ENCODE data around the gene DOCK1.

Gene DOCK1

GRCh38 chr10:127122831-127123230, 217.6 kb downstream of the DOCK1 start:
- H3K27ac ChIP-seq = no peak overlapping the region
- no peak for DNase-seq (ENCODE audit: low read depth, low spot score)

DNA sequence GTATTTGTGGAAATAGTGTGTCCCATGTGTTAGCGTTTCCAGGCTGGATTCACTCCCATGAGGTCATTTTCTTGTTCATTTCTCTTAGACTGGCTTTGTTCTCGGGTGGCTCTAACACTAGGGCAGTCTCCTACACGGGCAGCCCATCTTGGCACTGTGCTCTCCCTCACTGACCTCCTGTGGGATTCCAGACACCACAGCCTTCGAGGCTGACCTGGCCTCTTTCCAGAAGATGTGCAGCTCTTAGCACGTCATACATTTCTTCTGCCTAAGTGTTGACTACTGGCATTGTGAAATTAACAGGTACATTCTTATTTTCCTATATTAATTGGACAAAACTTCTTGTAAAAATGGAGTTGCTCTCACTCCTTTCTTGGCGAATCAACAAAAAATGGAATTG, 218.4 kb downstream of the DOCK1 start:
- no peak overlapping the region for H3K27ac ChIP-seq
- no peak for DNase-seq (ENCODE audit: low read depth, low spot score)

DNA sequence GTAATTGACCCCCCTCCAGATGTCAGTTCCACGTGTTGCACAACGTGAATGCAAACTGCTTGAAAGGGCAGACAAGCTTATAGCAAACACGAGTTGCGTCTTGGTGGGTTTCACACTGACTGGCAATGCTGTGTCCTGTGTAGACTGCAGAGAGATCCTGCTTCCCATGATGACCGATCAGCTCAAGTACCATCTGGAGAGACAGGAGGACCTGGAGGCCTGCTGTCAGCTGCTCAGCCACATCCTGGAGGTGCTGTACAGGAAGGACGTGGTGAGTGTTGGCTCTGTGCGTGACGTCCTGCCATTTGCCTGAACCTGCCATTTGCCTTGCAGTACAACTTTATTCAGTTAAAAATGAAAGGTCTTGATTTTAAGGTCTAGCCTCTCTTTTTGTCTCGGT, 220.1 kb downstream of the DOCK1 start:
- no peak overlapping the region for H3K27ac ChIP-seq
- DNase-seq (ENCODE audit: low read depth, low spot score) = no peak

DNA sequence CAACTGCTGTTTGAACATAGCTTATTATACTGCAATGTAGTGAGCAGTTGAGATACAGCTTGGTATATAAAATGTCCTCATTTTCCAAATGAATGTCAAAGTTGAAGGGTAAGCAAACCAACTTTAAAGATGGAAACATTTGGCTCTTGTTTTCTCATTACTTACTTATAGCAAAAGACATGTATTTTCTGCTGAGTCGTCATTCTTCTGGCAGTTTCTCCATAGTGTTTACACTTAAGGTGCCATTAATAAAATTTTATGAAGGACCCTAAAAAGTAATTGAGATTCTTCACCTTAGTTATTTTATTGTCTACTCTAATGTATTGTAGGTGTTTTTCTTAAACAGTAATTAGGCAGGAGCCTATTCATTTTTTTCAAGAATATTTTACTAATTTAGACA, 222.6 kb downstream of the DOCK1 start:
- no peak overlapping the region for H3K27ac ChIP-seq
- no peak for DNase-seq (ENCODE audit: low read depth, low spot score)

GRCh38 chr10:127129104-127129503, 223.9 kb downstream of the DOCK1 start:
- no peak overlapping the region for H3K27ac ChIP-seq
- no peak for DNase-seq (ENCODE audit: low read depth, low spot score)

GRCh38 chr10:127132451-127132850, 227.2 kb downstream of the DOCK1 start:
- H3K27ac ChIP-seq = no peak overlapping the region
- no peak for DNase-seq (ENCODE audit: low read depth, low spot score)

DNA sequence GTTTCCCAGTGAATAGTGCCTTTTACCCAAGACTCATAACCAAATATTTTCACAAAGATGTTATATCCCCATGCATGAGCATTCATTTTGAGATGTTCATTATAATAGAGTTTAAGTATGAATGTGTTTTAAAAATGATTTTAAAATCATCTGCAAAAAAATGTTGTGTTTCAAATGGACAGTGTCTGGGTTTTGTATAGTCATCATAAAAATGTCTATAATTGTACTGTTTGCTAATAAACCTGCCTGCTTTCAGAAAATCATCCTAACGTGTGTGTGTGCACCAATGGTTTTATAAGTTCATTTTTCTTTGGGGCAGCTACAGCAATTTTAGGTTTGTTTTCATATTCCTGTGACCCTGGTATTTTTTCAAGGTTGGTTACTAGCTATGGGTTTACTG, 228.0 kb downstream of the DOCK1 start:
- H3K27ac ChIP-seq = no peak overlapping the region
- no peak for DNase-seq (ENCODE audit: low read depth, low spot score)

DNA sequence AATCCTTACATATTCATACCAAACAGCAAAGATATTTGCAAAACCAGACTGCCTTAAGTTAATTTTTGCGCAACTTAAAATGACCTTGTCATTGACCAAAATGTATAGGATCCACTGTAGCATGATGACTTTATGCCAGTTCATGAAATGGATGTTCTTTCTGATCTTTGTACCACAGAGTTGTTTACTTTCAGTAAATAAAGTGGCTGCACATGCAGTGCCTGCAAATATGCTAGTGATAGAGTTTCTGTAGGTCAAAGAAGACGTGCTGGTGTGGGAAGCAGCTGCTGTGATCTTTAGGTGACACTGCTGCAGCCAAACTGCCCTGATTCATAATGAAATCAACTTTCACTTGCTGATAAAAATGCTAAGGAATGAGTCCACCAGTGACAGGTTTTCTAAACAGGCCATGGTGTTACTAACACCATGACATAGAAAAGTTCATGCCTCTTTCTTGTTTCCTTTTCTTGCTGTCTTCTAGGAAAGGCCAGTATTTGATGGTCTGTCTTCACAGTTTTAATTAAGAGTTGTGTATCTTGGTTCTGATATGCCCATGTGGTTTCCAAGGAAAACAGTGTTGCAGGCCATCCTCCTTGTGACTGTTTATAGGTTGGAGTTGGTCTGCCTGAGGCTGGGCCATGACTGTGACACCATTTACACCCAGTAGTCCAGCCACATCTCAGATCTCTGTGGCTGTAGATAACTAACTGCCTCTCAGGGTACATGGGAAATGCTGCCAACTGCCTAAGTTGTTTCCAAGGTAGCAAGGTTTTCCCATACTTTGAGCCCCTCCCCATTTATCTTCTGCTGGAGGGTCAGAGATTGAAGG, 228.7 kb downstream of the DOCK1 start:
- H3K27ac ChIP-seq = no peak overlapping the region
- DNase-seq (ENCODE audit: low read depth, low spot score) = no peak

DNA sequence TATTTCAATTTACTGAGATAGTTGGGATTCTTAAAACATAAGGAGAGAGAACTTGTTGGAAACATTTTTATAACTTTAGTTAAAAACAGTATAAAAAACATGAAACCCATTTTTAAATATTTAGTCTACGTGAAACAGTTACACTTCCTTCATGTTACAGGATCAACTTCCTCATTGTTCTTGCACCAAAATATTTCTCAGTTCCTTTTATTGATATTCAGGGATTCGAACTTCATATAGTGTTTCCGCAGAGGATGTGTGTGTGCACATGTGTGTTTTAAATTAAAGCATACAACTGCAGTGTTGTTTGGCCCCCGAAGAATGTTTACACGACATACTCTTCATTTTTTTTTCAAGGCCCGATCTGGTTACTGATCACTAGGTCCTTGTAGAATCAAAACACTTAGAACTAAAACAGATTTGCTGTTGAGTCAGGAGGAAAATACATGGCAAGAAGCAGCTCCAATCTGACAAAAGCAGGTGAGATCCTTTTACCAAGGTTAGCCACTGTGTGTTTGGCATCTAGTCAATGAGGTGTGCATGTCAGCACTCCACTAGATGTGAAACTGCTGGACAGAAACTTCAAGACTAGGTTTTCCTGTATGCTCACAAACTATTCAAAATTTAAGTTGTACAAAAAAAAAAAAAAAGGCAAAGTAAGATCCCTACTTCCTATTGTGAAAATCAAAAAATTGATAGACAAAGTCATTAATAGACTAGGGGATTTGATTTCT, 230.8 kb downstream of the DOCK1 start:
- no peak overlapping the region for H3K27ac ChIP-seq
- DNase-seq (ENCODE audit: low read depth, low spot score) = no peak

GRCh38 chr10:127137391-127137790, 232.2 kb downstream of the DOCK1 start:
- no peak overlapping the region for H3K27ac ChIP-seq
- no peak for DNase-seq (ENCODE audit: low read depth, low spot score)

DNA sequence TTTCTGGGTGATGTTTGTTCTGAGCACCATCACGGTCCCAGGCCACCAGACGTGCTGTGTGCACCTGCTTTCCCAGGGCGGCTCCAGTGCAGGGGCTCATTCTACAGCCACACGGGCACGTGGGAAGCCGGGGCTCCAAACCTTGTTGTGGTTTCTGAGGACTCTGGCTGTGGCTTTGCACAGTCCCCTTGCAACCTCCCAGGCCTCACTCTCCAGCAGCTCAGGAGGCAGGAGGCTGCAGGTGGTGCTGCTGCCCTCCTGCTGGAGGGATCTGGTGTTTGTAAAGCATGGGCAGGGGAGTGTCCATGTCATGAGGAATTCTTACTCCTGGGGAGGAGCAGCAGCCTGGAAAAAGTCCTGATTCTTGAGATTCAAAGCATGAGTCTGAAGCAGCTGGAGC, 236.9 kb downstream of the DOCK1 start:
- H3K27ac ChIP-seq = no peak overlapping the region
- no peak for DNase-seq (ENCODE audit: low read depth, low spot score)

GRCh38 chr10:127142856-127143255, 237.6 kb downstream of the DOCK1 start:
- no peak for DNase-seq (ENCODE audit: low read depth, low spot score)
- no peak overlapping the region for H3K27ac ChIP-seq

DNA sequence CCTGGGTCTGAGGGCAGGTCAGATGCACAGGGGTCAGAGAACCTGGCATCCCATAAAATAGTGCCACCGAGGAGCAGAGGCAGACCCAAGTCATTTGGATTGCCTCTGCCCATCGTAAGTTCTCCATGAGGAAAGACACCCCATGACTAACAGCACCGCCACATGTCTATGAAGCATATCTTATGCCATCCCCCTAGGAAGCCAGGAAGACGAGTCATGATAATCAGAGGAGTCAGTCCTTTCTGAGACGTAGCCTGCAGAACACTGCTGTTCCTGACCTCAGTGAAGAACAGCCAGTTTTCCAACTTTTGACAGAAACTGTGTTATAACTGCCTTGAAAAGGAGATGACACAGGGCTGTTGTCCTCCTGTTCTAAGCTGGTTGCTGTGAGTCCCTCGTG, 239.9 kb downstream of the DOCK1 start:
- H3K27ac ChIP-seq = peak overlapping the region; percentile 25
- DNase-seq (ENCODE audit: low read depth, low spot score) = peak; percentile 41

DNA sequence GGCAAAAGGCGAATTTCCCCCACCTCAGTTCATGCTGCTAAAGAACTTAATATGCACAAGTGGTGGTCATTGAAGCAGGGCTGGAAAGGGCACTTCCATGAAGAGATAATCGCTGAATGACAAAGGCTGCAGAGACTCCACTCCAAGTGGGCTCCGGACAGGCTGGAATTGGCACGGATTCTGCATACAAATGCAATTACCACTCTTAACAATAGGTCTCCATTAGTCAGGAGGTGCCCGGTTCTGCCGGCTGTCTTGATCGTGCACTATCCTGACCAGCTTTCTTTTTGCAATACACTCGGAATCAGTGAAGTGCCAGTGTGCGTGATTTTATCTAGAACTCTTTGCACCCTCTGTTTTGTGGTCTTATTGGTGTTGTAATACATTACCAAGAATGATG, 241.4 kb downstream of the DOCK1 start:
- no peak overlapping the region for H3K27ac ChIP-seq
- no peak for DNase-seq (ENCODE audit: low read depth, low spot score)

DNA sequence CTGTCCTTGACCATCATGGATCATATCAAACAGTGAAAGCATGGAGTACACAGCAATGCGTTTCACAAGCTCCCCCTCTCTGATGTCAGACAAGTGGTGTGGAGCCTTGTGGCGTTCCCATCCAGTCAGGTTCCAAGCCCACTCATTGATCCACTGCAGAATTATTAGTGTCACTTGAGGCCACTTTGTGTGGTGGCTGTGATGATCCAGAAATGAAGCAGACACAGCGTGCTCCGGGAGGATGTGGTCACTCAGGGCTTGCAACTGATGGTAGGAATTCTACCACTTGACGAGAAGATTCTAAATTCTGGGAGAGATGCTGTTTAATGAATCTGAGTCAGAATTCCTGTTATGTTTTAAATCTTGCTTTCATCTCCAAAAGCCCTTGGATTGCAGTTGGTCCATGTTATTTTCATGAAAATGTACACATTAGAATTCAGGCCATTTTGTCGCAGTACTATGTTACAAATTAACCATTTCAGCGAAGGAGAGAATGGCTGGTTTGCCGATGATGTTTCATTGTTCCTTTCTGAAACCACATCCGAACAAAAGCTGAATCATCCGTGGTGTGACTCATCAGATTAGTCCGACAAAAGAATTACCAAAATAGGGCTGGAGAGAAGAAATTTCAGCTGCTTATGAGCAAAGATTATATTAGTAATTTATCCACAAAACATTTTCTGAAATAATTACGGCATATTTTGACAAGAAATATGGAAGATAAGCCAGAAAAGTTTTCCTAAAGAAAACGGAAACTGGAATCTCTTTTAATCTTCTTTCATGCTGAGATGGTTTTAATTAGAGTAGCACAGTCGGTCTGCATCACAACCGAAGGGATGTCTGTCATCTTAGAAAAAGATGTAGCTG, 243.1 kb downstream of the DOCK1 start:
- peak overlapping the region; percentile 88 for H3K27ac ChIP-seq
- DNase-seq (ENCODE audit: low read depth, low spot score) = peak; percentile 36

GRCh38 chr10:127148933-127149220, 243.6 kb downstream of the DOCK1 start:
- peak overlapping the region; percentile 88 for H3K27ac ChIP-seq
- peak; percentile 54 for DNase-seq (ENCODE audit: low read depth, low spot score)

- H3K27ac ChIP-seq = peak overlapping the region; percentile 88
- no peak for DNase-seq (ENCODE audit: low read depth, low spot score)
Measured at GRCh38 chr10:127149501-127150081, 244.4 kb downstream of the DOCK1 start.

GRCh38 chr10:127150136-127150535, 244.9 kb downstream of the DOCK1 start:
- H3K27ac ChIP-seq = peak overlapping the region; percentile 88
- no peak for DNase-seq (ENCODE audit: low read depth, low spot score)

- no peak for DNase-seq (ENCODE audit: low read depth, low spot score)
- no peak overlapping the region for H3K27ac ChIP-seq
Measured at GRCh38 chr10:127151541-127151940, 246.3 kb downstream of the DOCK1 start.

DNA sequence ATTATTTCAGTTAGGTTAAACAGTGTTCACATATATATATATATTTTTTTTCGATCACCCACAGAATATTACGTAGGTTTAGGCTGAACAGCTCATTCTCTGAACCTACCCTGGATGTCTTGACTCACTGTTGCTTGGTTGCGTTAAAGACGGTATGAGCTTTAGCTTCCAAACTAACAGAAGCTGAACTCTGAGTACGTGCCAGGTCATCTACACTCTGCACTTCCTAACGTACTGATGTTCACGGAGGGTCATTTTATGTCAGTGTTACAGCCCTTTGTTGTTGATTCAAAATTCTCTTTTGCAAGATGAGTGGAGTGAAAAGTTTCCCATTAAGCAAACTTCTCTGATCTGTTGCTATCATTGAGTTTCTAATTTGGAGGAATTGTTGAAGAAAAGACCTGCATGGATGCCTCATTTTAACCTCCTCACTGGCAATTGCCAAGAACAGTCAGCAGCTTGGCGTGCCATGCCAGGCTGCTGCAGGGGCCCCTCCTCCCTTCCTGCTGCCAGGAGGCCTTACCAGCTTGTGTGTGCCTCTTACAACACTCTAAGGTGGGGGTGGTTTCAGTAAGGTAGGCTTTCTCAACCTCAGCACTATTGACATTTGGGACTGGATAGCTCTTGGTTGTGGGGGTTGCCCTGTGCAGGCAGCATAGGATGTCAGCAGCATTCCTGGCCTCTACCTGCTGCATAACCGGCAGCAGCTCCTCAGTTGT, 246.9 kb downstream of the DOCK1 start:
- peak; percentile 51 for DNase-seq (ENCODE audit: low read depth, low spot score)
- H3K27ac ChIP-seq = no peak overlapping the region
